ENCODE measurements around the gene PTGIS.
A peak's percentile ranks its signal among the peaks of the same experiment; 100 is the strongest.

Gene PTGIS

GRCh38 chr20:49496043-49496442, 71.9 kb downstream of the PTGIS start:
- no peak for TF ChIP-seq CTCF (IDR thresholded peaks at IDR 0.05; ENCODE audit: low read depth, low read length, missing control alignments)
- no peak overlapping the region for H3K4me3 ChIP-seq (replicated peaks; ENCODE audit: low read depth, low read length)
- no peak for DNase-seq (ENCODE audit: extremely low read depth, low read depth)

GRCh38 chr20:49490689-49491088, 77.2 kb downstream of the PTGIS start:
- TF ChIP-seq CTCF (IDR thresholded peaks at IDR 0.05; ENCODE audit: low read depth, low read length, missing control alignments) = no peak
- no peak overlapping the region for H3K4me3 ChIP-seq (replicated peaks; ENCODE audit: low read depth, low read length)
- DNase-seq (ENCODE audit: extremely low read depth, low read depth) = no peak

- H3K4me3 ChIP-seq (replicated peaks; ENCODE audit: low read depth, low read length) = no peak overlapping the region
- DNase-seq (ENCODE audit: extremely low read depth, low read depth) = no peak
- TF ChIP-seq CTCF (IDR thresholded peaks at IDR 0.05; ENCODE audit: low read depth, low read length, missing control alignments) = no peak
Observed at GRCh38 chr20:49489688-49490087, 78.2 kb downstream of the PTGIS start.

- no peak overlapping the region for H3K4me3 ChIP-seq (replicated peaks; ENCODE audit: low read depth, low read length)
- DNase-seq (ENCODE audit: extremely low read depth, low read depth) = no peak
- TF ChIP-seq CTCF (IDR thresholded peaks at IDR 0.05; ENCODE audit: low read depth, low read length, missing control alignments) = no peak
Observed at GRCh38 chr20:49486064-49486463, 81.9 kb downstream of the PTGIS start.

GRCh38 chr20:49485563-49485962, 82.4 kb downstream of the PTGIS start:
- no peak for TF ChIP-seq CTCF (IDR thresholded peaks at IDR 0.05; ENCODE audit: low read depth, low read length, missing control alignments)
- no peak overlapping the region for H3K4me3 ChIP-seq (replicated peaks; ENCODE audit: low read depth, low read length)
- no peak for DNase-seq (ENCODE audit: extremely low read depth, low read depth)

GRCh38 chr20:49484180-49485140, 83.5 kb downstream of the PTGIS start:
- peak; percentile 67 for TF ChIP-seq CTCF (IDR thresholded peaks at IDR 0.05; ENCODE audit: low read depth, low read length, missing control alignments)
- peak overlapping the region; percentile 41 for H3K4me3 ChIP-seq (replicated peaks; ENCODE audit: low read depth, low read length)
- DNase-seq (ENCODE audit: extremely low read depth, low read depth) = no peak

All from HFF-Myc (cell line).